Gastrocnemius medialis (tissue), 4 donors: ENCODE measurements around the gene FGF7. TPM values are rescaled to one million over a fixed set of nuclear protein-coding genes. Genes with fewer than 3 reads are reported as not detected.
"Not testable (repeated sequence)": the region's sequence is repeated elsewhere in the genome, so short reads cannot be mapped to it uniquely, and the experiment has no call there.

ENCODE experiments used
- ATAC-seq, 2 donors: fragments of 150-250 bp; one replicate each; pipeline ENCODE4 v1.9.1; 2016
- DNase-seq, 2 donors: peaks; one replicate each; pipeline ENCODE4 v3.0.0-alpha.2; 2019
- H3K27ac ChIP-seq, 4 donors: fragments of 200-600 bp; sonication (generic); 1 replicate in 1 of 4; 2 replicates in 3 of 4; pipeline ENCODE4 v1.5.1; 2016 to 2018; ENCODE audit warnings: mild to moderate bottlenecking in 2 of 4, moderate library complexity in 1 of 4
- H3K27me3 ChIP-seq, 3 donors: fragments of 200-600 bp; sonication (generic) in 2 of 3; 1 replicate in 1 of 3; 2 replicates in 2 of 3; pipeline versions ENCODE4 v1.5.1 to v1.6.0; 2016 to 2019; ENCODE audit warnings: mild to moderate bottlenecking in 1 of 3, moderate library complexity in 1 of 3
- H3K36me3 ChIP-seq, 2 donors: fragments of 200-600 bp; sonication (generic) in 1 of 2; one replicate each; pipeline ENCODE4 v1.5.1; 2017 to 2018
- H3K4me1 ChIP-seq, 2 donors: fragments of 200-600 bp; sonication (generic) in 1 of 2; one replicate each; pipeline ENCODE4 v1.5.1; 2016 to 2017; ENCODE audit warnings: mild to moderate bottlenecking in 2 of 2
- H3K4me3 ChIP-seq, 4 donors: fragments of 200-600 bp; sonication (generic) in 3 of 4; 1 replicate in 1 of 4; 2 replicates in 3 of 4; pipeline ENCODE4 v1.5.1; 2016 to 2019; ENCODE audit warnings: mild to moderate bottlenecking in 2 of 4
- H3K9me3 ChIP-seq, 3 donors: fragments of 200-600 bp; sonication (generic) in 2 of 3; 1 replicate in 1 of 3; 2 replicates in 2 of 3; pipeline ENCODE4 v1.5.1; 2016 to 2019
- POLR2A ChIP-seq, 2 donors: fragments of 450-650 bp; IDR thresholded peaks; one replicate each; pipeline ENCODE4 v1.6.1; 2017; ENCODE audit warnings: antibody characterized with exemption in 2 of 2, mild to moderate bottlenecking in 2 of 2, moderate library complexity in 2 of 2
- in situ Hi-C, 4 donors: fragments of 200-750 bp; cut with MboI; loops; one replicate each; pipeline versions ENCODE4 v1.15.0 to v1.8.0; 2017; ENCODE audit warnings: low sequenced_read_pairs in 4 of 4
- intact Hi-C: fragments of 100-400 bp; cut with DNase I; formaldehyde crosslinking; loops from one replicate; pipeline ENCODE4 v1.15.1; 2023; ENCODE audit warnings: low total_unique reads
- total RNA-seq, 4 donors: library from RNA; depleted of rRNA; stranded (reverse); fragments of >200 nt; gene quantifications; one replicate each; pipeline versions ENCODE4 v1.1.0 to v1.2.3, GENCODE V29; 2016
- TF ChIP-seq, protein P1 (sequence below), 5 experiments: fragments of 450-650 bp in 3 of 5; fragments of 200-600 bp in 2 of 5; sonication (generic) in 2 of 5; IDR thresholded peaks in 4 of 5; conservative IDR thresholded peaks in 1 of 5; 1 replicate in 4 of 5; 2 replicates in 1 of 5; pipeline ENCODE4 v1.5.1; 2016 to 2019; ENCODE audit warnings: antibody characterized with exemption in 5 of 5, mild to moderate bottlenecking in 3 of 5, moderate library complexity in 3 of 5

Gene FGF7
- total RNA-seq, 4 donors from 2014 or later = 1.3 to 9.5 (median 2.0) TPM

DNA sequence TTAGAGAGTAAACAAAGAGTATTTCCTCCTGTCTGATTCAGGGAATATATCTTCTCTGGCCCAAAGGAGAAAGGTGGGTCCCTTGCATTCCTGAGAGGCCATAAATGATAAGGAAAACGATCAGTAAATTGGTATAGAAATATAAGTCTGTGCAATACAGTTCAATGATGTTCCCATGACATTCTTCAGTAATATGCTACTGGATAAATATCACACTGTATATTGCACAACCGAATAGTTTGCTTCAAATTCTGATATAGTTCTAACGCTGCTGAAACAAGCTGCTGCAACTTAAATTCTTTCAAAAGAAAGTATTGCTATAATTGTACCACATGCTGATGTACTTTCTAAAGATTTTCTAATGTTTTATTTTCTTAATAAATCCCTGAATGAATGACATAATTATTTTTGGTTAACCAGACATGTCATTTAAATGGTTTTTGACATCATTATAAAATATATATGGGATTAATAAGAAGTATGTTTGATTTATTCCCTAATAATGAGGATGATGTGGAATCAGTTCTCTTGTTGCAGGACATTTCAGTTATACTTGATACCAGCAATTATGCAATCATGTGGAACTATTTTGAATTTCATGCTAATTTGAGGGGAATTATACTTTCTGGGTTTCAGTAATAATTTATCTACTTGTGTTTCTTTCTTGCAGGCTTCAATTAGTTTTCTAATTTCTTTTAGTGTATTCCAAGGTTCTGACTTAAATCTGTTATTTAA, 44.9 kb downstream of the FGF7 start:
- no peak overlapping the region for H3K4me3 ChIP-seq
- no peaks in the 10 kb centered on the region for H3K36me3 ChIP-seq
- DNase-seq = no peak
- no peaks in the 10 kb centered on the region for H3K27me3 ChIP-seq
- ATAC-seq = no peak
- no peaks in the 10 kb centered on the region for H3K9me3 ChIP-seq
- H3K4me1 ChIP-seq = no peaks in the 10 kb centered on the region
- intact Hi-C loops = no loop called here
- no peak for TF ChIP-seq POLR2A (IDR thresholded peaks at IDR 0.05)
- TF ChIP-seq, protein P1, sequence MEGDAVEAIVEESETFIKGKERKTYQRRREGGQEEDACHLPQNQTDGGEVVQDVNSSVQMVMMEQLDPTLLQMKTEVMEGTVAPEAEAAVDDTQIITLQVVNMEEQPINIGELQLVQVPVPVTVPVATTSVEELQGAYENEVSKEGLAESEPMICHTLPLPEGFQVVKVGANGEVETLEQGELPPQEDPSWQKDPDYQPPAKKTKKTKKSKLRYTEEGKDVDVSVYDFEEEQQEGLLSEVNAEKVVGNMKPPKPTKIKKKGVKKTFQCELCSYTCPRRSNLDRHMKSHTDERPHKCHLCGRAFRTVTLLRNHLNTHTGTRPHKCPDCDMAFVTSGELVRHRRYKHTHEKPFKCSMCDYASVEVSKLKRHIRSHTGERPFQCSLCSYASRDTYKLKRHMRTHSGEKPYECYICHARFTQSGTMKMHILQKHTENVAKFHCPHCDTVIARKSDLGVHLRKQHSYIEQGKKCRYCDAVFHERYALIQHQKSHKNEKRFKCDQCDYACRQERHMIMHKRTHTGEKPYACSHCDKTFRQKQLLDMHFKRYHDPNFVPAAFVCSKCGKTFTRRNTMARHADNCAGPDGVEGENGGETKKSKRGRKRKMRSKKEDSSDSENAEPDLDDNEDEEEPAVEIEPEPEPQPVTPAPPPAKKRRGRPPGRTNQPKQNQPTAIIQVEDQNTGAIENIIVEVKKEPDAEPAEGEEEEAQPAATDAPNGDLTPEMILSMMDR (IDR thresholded peaks at IDR 0.05 in 4 of 5, conservative IDR thresholded peaks at IDR 0.05 in 1 of 5) = no peak
- no peak overlapping the region for H3K27ac ChIP-seq
- in situ Hi-C loops = no loop called here

DNA sequence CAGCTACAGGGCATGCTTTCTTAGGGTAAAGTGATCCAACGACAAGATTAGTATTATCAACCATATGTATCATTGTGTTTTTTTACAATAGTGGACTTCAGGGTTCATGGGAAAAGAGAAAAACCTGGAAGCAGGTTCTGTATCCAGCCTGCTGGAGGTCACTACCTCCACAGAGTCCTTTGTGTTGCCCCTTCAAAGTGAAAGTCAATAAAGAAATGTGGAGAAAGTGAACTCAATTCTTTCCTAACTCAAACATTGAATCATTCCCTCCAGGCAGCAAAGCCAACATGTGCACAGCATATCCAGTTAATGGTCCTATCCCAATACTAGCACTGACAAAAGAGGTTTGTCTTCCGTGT, 45.4 kb downstream of the FGF7 start:
- Histone ChIP-seq H3K27me3 (no peaks in the 10 kb centered on the region), H3K27ac (no peak overlapping the region), H3K4me1 (no peaks in the 10 kb centered on the region), H3K9me3 (no peaks in the 10 kb centered on the region), H3K36me3 (no peaks in the 10 kb centered on the region), H3K4me3 (no peak overlapping the region)
- DNase-seq (no peak), ATAC-seq (peak in 1 of 2 donors; percentile 27)
- in situ Hi-C loops = no loop called here
- no peak for TF ChIP-seq POLR2A (IDR thresholded peaks at IDR 0.05)
- TF ChIP-seq, protein P1 (IDR thresholded peaks at IDR 0.05 in 4 of 5, conservative IDR thresholded peaks at IDR 0.05 in 1 of 5) = no peak
- intact Hi-C loops = no loop called here

DNA sequence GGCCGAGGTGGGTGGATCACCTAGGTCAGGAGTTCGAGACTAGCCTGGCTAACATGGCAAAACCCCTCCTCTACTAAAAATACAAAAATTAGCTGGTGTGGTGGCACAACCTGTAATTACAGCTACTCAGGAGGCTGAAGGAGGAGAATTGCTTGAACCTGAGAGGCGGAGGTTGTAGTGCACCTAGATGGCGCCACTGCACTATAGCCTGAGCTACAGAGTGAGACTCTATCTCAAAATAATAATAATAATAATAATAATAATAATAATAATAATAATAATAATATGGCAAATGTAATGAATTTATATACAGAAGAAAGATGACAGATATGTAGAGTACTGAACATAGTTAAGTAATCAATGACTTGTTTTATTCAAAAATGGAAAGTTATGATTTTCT, 48.2 kb downstream of the FGF7 start:
- DNase-seq, H3K27me3 ChIP-seq, ATAC-seq, H3K27ac ChIP-seq, in situ Hi-C loops, H3K4me1 ChIP-seq, H3K36me3 ChIP-seq, H3K9me3 ChIP-seq, intact Hi-C loops, H3K4me3 ChIP-seq: not testable (repeated sequence)

DNA sequence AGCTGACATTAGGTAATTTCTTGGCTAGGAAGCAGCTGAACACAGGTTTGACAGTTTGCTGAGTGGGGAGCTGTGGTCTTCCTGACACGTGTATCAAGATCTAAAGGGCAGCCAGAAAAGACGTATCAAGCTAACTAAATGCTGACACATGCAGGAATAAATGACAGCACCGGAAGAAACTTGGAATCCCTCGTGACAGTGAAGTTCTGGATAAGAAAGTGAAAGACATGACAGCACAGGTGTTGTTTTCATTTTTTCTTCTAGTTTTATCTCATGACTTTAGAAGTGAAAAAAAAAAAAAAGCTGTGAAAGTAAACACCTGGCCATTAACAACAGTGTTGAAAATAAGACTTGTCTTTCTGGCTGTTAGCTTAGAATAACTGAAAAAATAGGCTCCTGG, 48.7 kb downstream of the FGF7 start:
- DNase-seq (no peak), ATAC-seq (no peak)
- no peak for TF ChIP-seq POLR2A (IDR thresholded peaks at IDR 0.05)
- TF ChIP-seq, protein P1 (IDR thresholded peaks at IDR 0.05 in 4 of 5, conservative IDR thresholded peaks at IDR 0.05 in 1 of 5) = no peak
- H3K4me1 ChIP-seq = no peaks in the 10 kb centered on the region
- intact Hi-C loops = no loop called here
- in situ Hi-C loops = no loop called here
- H3K27me3 ChIP-seq = no peaks in the 10 kb centered on the region
- H3K9me3 ChIP-seq = no peaks in the 10 kb centered on the region
- no peaks in the 10 kb centered on the region for H3K36me3 ChIP-seq
- no peak overlapping the region for H3K4me3 ChIP-seq
- no peak overlapping the region for H3K27ac ChIP-seq

DNA sequence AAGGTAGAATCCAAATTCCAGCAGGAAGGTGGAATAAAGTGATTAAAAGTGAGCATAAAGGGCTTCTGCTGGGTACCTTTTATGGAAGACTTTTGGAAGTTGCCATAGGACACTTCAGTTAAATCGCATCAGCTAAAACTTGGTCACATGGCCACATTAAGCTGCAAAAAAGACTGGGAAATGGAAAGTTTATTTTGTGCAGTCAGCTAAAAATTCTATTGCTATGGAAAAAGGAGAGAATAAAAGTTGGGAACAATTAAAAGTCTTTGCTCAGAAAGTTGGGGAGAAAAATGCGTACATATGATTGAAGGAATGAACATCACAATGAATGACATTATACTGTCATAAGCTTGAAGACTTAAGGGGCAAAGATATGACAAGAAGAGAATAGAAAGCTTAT, 49.3 kb downstream of the FGF7 start:
- H3K36me3 ChIP-seq = no peaks in the 10 kb centered on the region
- ATAC-seq = no peak
- no peak overlapping the region for H3K4me3 ChIP-seq
- no peak overlapping the region for H3K27ac ChIP-seq
- DNase-seq = no peak
- TF ChIP-seq POLR2A (IDR thresholded peaks at IDR 0.05) = no peak
- TF ChIP-seq, protein P1 (IDR thresholded peaks at IDR 0.05 in 4 of 5, conservative IDR thresholded peaks at IDR 0.05 in 1 of 5) = no peak
- no peaks in the 10 kb centered on the region for H3K27me3 ChIP-seq
- H3K4me1 ChIP-seq = no peaks in the 10 kb centered on the region
- H3K9me3 ChIP-seq = no peaks in the 10 kb centered on the region
- intact Hi-C loops (no loop called here), in situ Hi-C loops (no loop called here)
